Nephron progenitor cell (in vitro differentiated cells): ENCODE measurements around the gene RBM12.

Experiments
- DNase-seq: peaks from one replicate; pipeline ENCODE4 v3.0.0; 2021
- H3K27ac Mint-ChIP-seq: 2 replicates; pipeline ENCODE4 v1.8.0; 2021; ENCODE audit warnings: mild to moderate bottlenecking, moderate library complexity, mixed read lengths
- H3K27me3 Mint-ChIP-seq: 2 replicates; pipeline ENCODE4 v1.8.0; 2021; ENCODE audit warnings: mild to moderate bottlenecking, low read depth, mixed read lengths; ENCODE audit not compliant: poor library complexity
- H3K36me3 Mint-ChIP-seq: 2 replicates; pipeline ENCODE4 v1.8.0; 2021; ENCODE audit warnings: low read depth, mixed read lengths
- H3K4me1 Mint-ChIP-seq: 2 replicates; pipeline ENCODE4 v1.8.0; 2021; ENCODE audit warnings: mixed read lengths
- H3K4me3 Mint-ChIP-seq: 2 replicates; pipeline ENCODE4 v1.8.0; 2021; ENCODE audit warnings: mild to moderate bottlenecking, moderate library complexity, mixed read lengths
- H3K9me3 Mint-ChIP-seq: 2 replicates; pipeline ENCODE4 v1.8.0; 2021; ENCODE audit warnings: mild to moderate bottlenecking, moderate library complexity, mixed read lengths
- CTCF ChIP-seq: fragments of 200-600 bp; sonication (generic); IDR thresholded peaks from 2 replicates; pipeline ENCODE4 v1.5.0; 2021; ENCODE audit warnings: antibody characterized with exemption

The RBM12 gene

GRCh38 chr20:35629427-35630145 is 35.1 kb downstream of the RBM12 start:
- H3K9me3 Mint-ChIP-seq, result no peaks in the 10 kb centered on the region
- no peak for DNase-seq
- TF ChIP-seq CTCF, result no peak
- no peak overlapping the region for H3K27ac Mint-ChIP-seq
- no peak overlapping the region for H3K4me3 Mint-ChIP-seq
- H3K27me3 Mint-ChIP-seq, result no peaks in the 10 kb centered on the region
- no peaks in the 10 kb centered on the region for H3K4me1 Mint-ChIP-seq
- H3K36me3 Mint-ChIP-seq, result peaks cover 61% of the 10 kb centered on the region

GRCh38 chr20:35627121-35627520 is 37.6 kb downstream of the RBM12 start:
- no peak overlapping the region for H3K27ac Mint-ChIP-seq

GRCh38 chr20:35626386-35627001 is 38.2 kb downstream of the RBM12 start:
- no peak for TF ChIP-seq CTCF
- Mint-ChIP-seq H3K27ac (peak overlapping the region; percentile 90), H3K9me3 (no peaks in the 10 kb centered on the region), H3K4me1 (no peaks in the 10 kb centered on the region), H3K4me3 (no peak overlapping the region), H3K36me3 (peaks cover 66% of the 10 kb centered on the region), H3K27me3 (no peaks in the 10 kb centered on the region)
- no peak for DNase-seq

More at GRCh38 chr20:35627121-35627520, 37.6 kb downstream of the RBM12 start:
- DNase-seq, result no peak
- Mint-ChIP-seq H3K27me3 (no peaks in the 10 kb centered on the region), H3K4me3 (no peak overlapping the region), H3K36me3 (peaks cover 66% of the 10 kb centered on the region), H3K4me1 (no peaks in the 10 kb centered on the region), H3K9me3 (no peaks in the 10 kb centered on the region)
- TF ChIP-seq CTCF, result no peak

GRCh38 chr20:35625584-35626385 is 38.9 kb downstream of the RBM12 start:
- DNase-seq, result no peak
- Mint-ChIP-seq H3K4me1 (no peaks in the 10 kb centered on the region), H3K9me3 (no peaks in the 10 kb centered on the region), H3K4me3 (no peak overlapping the region), H3K36me3 (peaks cover 68% of the 10 kb centered on the region), H3K27ac (peak overlapping the region; percentile 40), H3K27me3 (no peaks in the 10 kb centered on the region)
- TF ChIP-seq CTCF, result no peak

- H3K27me3 Mint-ChIP-seq, result peaks cover 9% of the 10 kb centered on the region
- no peak overlapping the region for H3K4me3 Mint-ChIP-seq
- TF ChIP-seq CTCF, result peak; percentile 15
- no peak for DNase-seq
- H3K4me1 Mint-ChIP-seq, result peaks cover 24% of the 10 kb centered on the region
- peaks cover 38% of the 10 kb centered on the region for H3K36me3 Mint-ChIP-seq
- no peaks in the 10 kb centered on the region for H3K9me3 Mint-ChIP-seq
- H3K27ac Mint-ChIP-seq, result no peak overlapping the region
Observed at GRCh38 chr20:35621560-35621946, 43.1 kb downstream of the RBM12 start.
